ENCODE results near the gene ITFG2. TPM values are rescaled to one million over a fixed set of nuclear protein-coding genes. Genes with fewer than 3 reads are reported as not detected.

ITFG2 gene
- total and polyA plus RNA-seq, 9 of the 15 experiments (the other 6 are each of a cell fraction or from before 2014, with no cell fraction given): 15.0 to 22.8 (median 19.4) TPM

DNA sequence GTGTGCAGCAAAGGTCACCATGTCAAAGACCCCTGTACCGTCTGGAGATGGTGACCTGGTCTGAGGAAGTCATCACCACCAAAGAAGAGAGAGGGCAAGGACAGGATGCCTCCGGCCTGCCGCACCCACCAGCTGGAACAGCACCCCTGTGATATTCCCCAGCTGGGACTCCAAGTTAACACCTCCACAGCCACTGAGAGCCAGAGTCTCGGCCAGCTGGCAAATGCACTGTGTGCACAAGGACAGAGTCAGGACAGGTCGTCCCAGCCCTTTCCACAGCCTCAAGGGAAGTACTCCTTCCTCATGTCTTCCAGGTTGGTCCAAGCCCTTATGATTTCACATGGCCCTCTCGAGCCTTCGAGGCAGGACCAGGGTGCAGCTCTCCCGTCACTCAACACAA is 37.0 kb upstream of the ITFG2 start:
- ChIA-PET CTCF (ENCODE audit: low intra/inter-chr PET ratio) (no interaction called here), POLR2A (no interaction called here)
- intact Hi-C loops (cut with micrococcal nuclease): no loop called here
- FAIRE-seq: no peak
- Histone ChIP-seq H4K20me1 (replicated peaks; ENCODE audit: control insufficient read depth, insufficient read depth, low read length) (peaks cover 4% of the 10 kb centered on the region), H3K27me3 (ENCODE audit: control insufficient read depth in 2 of 2, insufficient read depth in 2 of 2, low read length in 2 of 2) (peaks cover 3 to 47% of the 10 kb centered on the region in 2 experiments; a peak in 4 of 5 replicates), H3K36me3 (ENCODE audit: control insufficient read depth, insufficient read depth, low read length) (no peaks in the 10 kb centered on the region), H3K9ac (ENCODE audit: insufficient read depth in 1 of 2, low read depth in 2 of 2, low read length in 2 of 2) (no peak overlapping the region), H3K4me3 (no peak overlapping the region), H3K27ac (ENCODE audit: extremely low read depth, low read depth, low read length) (no peak overlapping the region), H3K4me1 (replicated peaks in 1 of 2; ENCODE audit: control insufficient read depth in 2 of 2, insufficient read depth in 2 of 2, low read length in 2 of 2) (no peaks in the 10 kb centered on the region; a peak in 1 of 5 replicates), H3K4me2 (ENCODE audit: insufficient read depth, low read length) (no peak overlapping the region), H3K79me2 (ENCODE audit: control insufficient read depth, insufficient read depth, low read length) (no peaks in the 10 kb centered on the region), H2AFZ (ENCODE audit: low read depth, low read length) (no peak overlapping the region), H3K9me1 (ENCODE audit: control insufficient read depth, insufficient read depth, low read length) (no peaks in the 10 kb centered on the region), H3K9me3 (replicated peaks; ENCODE audit: control insufficient read depth, insufficient read depth, low read depth, low read length) (no peaks in the 10 kb centered on the region)
- BruUV-seq (replicated peaks): no TSS peak
- no peak for ATAC-seq
- DNase-seq (ENCODE audit: extremely low read depth in 1 of 4, low spot score in 3 of 4): no peak
- 1% methylated on average over 8 of the region's 8 CpGs for WGBS (ENCODE audit: insufficient coverage, low coverage, missing lambda C conversion rate)
- in situ Hi-C loops (cut with MboI): no loop called here
- TF ChIP-seq ZNF121 (CRISPR knock-in tag; conservative IDR thresholded peaks at IDR 0.05): no peak
- TF ChIP-seq ZNF217 (CRISPR knock-in tag; IDR thresholded peaks at IDR 0.05): no peak
- TF ChIP-seq, protein P1, sequence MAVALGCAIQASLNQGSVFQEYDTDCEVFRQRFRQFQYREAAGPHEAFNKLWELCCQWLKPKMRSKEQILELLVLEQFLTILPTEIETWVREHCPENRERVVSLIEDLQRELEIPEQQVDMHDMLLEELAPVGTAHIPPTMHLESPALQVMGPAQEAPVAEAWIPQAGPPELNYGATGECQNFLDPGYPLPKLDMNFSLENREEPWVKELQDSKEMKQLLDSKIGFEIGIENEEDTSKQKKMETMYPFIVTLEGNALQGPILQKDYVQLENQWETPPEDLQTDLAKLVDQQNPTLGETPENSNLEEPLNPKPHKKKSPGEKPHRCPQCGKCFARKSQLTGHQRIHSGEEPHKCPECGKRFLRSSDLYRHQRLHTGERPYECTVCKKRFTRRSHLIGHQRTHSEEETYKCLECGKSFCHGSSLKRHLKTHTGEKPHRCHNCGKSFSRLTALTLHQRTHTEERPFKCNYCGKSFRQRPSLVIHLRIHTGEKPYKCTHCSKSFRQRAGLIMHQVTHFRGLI (CRISPR knock-in tag; IDR thresholded peaks at IDR 0.05): no peak
- TF ChIP-seq BHLHE40 (IDR thresholded peaks at IDR 0.05; ENCODE audit: low read length): no peak
- TF ChIP-seq, protein P2, sequence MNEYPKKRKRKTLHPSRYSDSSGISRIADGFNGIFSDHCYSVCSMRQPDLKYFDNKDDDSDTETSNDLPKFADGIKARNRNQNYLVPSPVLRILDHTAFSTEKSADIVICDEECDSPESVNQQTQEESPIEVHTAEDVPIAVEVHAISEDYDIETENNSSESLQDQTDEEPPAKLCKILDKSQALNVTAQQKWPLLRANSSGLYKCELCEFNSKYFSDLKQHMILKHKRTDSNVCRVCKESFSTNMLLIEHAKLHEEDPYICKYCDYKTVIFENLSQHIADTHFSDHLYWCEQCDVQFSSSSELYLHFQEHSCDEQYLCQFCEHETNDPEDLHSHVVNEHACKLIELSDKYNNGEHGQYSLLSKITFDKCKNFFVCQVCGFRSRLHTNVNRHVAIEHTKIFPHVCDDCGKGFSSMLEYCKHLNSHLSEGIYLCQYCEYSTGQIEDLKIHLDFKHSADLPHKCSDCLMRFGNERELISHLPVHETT (CRISPR knock-in tag; conservative IDR thresholded peaks at IDR 0.05 in 1 of 2, IDR thresholded peaks at IDR 0.05 in 1 of 2): no peak
- TF ChIP-seq BRD4 (IDR thresholded peaks at IDR 0.05): no peak
- TF ChIP-seq, protein P3, sequence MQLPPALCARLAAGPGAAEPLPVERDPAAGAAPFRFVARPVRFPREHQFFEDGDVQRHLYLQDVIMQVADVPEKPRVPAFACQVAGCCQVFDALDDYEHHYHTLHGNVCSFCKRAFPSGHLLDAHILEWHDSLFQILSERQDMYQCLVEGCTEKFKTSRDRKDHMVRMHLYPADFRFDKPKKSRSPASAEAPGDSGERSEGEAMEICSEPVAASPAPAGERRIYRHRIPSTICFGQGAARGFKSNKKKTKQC (CRISPR knock-in tag; IDR thresholded peaks at IDR 0.05): no peak
- no peak for TF ChIP-seq TCF7L2 (IDR thresholded peaks at IDR 0.05; ENCODE audit: low read depth, low read length)
- TF ChIP-seq, protein P4, sequence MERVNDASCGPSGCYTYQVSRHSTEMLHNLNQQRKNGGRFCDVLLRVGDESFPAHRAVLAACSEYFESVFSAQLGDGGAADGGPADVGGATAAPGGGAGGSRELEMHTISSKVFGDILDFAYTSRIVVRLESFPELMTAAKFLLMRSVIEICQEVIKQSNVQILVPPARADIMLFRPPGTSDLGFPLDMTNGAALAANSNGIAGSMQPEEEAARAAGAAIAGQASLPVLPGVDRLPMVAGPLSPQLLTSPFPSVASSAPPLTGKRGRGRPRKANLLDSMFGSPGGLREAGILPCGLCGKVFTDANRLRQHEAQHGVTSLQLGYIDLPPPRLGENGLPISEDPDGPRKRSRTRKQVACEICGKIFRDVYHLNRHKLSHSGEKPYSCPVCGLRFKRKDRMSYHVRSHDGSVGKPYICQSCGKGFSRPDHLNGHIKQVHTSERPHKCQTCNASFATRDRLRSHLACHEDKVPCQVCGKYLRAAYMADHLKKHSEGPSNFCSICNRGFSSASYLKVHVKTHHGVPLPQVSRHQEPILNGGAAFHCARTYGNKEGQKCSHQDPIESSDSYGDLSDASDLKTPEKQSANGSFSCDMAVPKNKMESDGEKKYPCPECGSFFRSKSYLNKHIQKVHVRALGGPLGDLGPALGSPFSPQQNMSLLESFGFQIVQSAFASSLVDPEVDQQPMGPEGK (CRISPR knock-in tag; IDR thresholded peaks at IDR 0.05; ENCODE audit: borderline replicate concordance): no peak
- TF ChIP-seq EWSR1 (IDR thresholded peaks at IDR 0.05; ENCODE audit: borderline replicate concordance, low read depth, partially characterized antibody): no peak

All from K562 (cell line).